Sigmoid colon (tissue), 7 donors: ENCODE data around the gene PPP2R2B. TPM values are rescaled to one million over a fixed set of nuclear protein-coding genes. Genes with fewer than 3 reads are reported as not detected.

Source experiments
- DNase-seq: peaks from one replicate; pipeline ENCODE4 v3.0.0-alpha.2; 2019
- H3K27ac ChIP-seq, 4 donors: fragments of 200-600 bp; sonication (generic); one replicate each; pipeline ENCODE4 v1.5.1; 2016 to 2019; ENCODE audit warnings: mild to moderate bottlenecking in 1 of 4
- H3K27me3 ChIP-seq, 3 donors: fragments of 200-600 bp; sonication (generic); one replicate each; pipeline ENCODE4 v1.5.1; 2019; ENCODE audit warnings: mild to moderate bottlenecking in 1 of 3
- H3K36me3 ChIP-seq, 4 donors: fragments of 200-600 bp; sonication (generic); one replicate each; pipeline ENCODE4 v1.5.1; 2016 to 2019
- H3K4me1 ChIP-seq, 4 donors: fragments of 200-600 bp; sonication (generic); one replicate each; pipeline ENCODE4 v1.5.1; 2017 to 2019
- H3K4me3 ChIP-seq, 4 donors: fragments of 200-600 bp; sonication (generic); one replicate each; pipeline ENCODE4 v1.5.1; 2017 to 2019; ENCODE audit warnings: mild to moderate bottlenecking in 2 of 4, moderate library complexity in 1 of 4
- H3K9me3 ChIP-seq, 4 donors: fragments of 200-600 bp in 3 of 4; sonication (generic) in 3 of 4; one replicate each; pipeline versions ENCODE4 v1.5.1 to v1.6.1; 2013 to 2019
- EP300 ChIP-seq, 4 donors: sonication (generic); formaldehyde crosslinking; IDR thresholded peaks; one replicate each; pipeline ENCODE4 v1.6.1; 2017; ENCODE audit warnings: antibody characterized with exemption in 4 of 4
- POLR2A ChIP-seq, 2 donors: fragments of 450-650 bp; IDR thresholded peaks; one replicate each; pipeline ENCODE4 v1.6.1; 2016; ENCODE audit warnings: antibody characterized with exemption in 2 of 2, mild to moderate bottlenecking in 2 of 2, moderate library complexity in 2 of 2
- POLR2AphosphoS5 ChIP-seq, 4 donors: sonication (generic); formaldehyde crosslinking; IDR thresholded peaks; one replicate each; pipeline ENCODE4 v1.6.1; 2017; ENCODE audit warnings: antibody characterized with exemption in 4 of 4
- WGBS, 2 donors: extraction: QIAGEN DNeasy Blood & Tissue Kit; methylation state at CpG; one replicate each; pipeline ENCODE4 v1.1.7; 2013; 5-methylcytosine and 5-hydroxymethylcytosine counted together
- intact Hi-C: fragments of 100-400 bp; cut with DNase I; formaldehyde crosslinking; loops from one replicate; pipeline ENCODE4 v1.15.1; 2023
- polyA plus RNA-seq, 3 donors: library from polyadenylated mRNA; stranded (reverse); fragments of 200-250 nt; gene quantifications; one replicate each; pipeline ENCODE4 v1.2.3, GENCODE V29; 2013
- total RNA-seq, 4 donors: library from RNA; depleted of rRNA; stranded (reverse); fragments of >200 nt; gene quantifications; one replicate each; pipeline ENCODE4 v1.1.0, GENCODE V29; 2016
- TF ChIP-seq, protein P1 (sequence below), 4 experiments: fragments of 450-650 bp in 3 of 4; fragments of 200-600 bp in 1 of 4; IDR thresholded peaks; one replicate each; pipeline ENCODE4 v1.5.1; 2016 to 2019; ENCODE audit warnings: antibody characterized with exemption in 4 of 4, mild to moderate bottlenecking in 3 of 4, moderate library complexity in 2 of 4
- donor health status: healthy with polysubstance abuse.
- donor health status: Bipolar disorder and iron deficiency.
- donor health status: healthy.

PPP2R2B gene
- total and polyA plus RNA-seq, 7 donors = 0.60 to 19.6 (median 7.4) TPM; not detected in 1

DNA sequence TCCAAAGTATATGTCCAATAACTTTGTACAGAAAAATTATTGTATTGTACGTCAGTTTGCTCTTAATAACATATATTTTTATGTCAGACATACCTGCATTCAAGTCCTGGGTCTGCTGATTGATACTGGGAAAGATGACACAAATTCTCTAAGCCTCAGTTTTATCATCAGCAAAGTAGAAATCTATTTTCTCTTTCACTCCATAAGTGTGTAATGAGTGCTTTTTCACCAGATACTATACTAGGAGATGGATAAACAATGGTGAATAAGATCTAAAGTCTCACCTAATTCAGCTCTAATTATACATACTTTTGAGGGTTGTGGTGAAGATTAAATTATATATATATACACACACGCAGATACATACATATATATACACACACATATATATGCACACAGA is 12.3 kb downstream of the PPP2R2B start:
- H3K36me3 ChIP-seq = no peaks in the 10 kb centered on the region
- 84 to 86% methylated on average over 2 of the region's 2 CpGs for WGBS, 2 donors
- TF ChIP-seq POLR2A (IDR thresholded peaks at IDR 0.05) (no peak), POLR2AphosphoS5 (IDR thresholded peaks at IDR 0.05) (no peak), EP300 (IDR thresholded peaks at IDR 0.05) (no peak)
- TF ChIP-seq, protein P1, sequence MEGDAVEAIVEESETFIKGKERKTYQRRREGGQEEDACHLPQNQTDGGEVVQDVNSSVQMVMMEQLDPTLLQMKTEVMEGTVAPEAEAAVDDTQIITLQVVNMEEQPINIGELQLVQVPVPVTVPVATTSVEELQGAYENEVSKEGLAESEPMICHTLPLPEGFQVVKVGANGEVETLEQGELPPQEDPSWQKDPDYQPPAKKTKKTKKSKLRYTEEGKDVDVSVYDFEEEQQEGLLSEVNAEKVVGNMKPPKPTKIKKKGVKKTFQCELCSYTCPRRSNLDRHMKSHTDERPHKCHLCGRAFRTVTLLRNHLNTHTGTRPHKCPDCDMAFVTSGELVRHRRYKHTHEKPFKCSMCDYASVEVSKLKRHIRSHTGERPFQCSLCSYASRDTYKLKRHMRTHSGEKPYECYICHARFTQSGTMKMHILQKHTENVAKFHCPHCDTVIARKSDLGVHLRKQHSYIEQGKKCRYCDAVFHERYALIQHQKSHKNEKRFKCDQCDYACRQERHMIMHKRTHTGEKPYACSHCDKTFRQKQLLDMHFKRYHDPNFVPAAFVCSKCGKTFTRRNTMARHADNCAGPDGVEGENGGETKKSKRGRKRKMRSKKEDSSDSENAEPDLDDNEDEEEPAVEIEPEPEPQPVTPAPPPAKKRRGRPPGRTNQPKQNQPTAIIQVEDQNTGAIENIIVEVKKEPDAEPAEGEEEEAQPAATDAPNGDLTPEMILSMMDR (IDR thresholded peaks at IDR 0.05) = no peak
- no peaks in the 10 kb centered on the region for H3K4me1 ChIP-seq
- DNase-seq = no peak
- H3K4me3 ChIP-seq = no peak overlapping the region
- H3K27me3 ChIP-seq = no peaks in the 10 kb centered on the region
- H3K9me3 ChIP-seq = no peaks in the 10 kb centered on the region
- intact Hi-C loops = no loop called here
- H3K27ac ChIP-seq = no peak overlapping the region

DNA sequence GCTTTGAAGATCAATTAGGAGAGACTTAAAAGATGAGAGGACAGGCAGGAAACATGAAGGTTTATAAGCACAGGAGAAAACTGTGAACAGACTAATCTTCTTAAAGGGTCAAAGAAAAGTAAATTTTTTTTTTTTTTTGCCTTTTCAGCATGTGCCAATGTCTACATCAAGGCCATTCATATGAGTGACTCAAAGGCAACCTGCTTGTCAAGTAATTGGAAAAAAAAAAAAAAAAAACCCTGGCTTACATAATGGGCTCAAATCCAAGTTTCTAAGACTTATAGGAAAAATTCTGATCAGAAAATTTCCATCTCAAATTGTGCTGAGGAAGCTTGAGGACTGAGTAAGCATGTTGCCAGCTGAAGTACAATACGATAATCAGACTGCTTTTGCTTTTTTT is 15.9 kb downstream of the PPP2R2B start:
- intact Hi-C loops = no loop called here
- Histone ChIP-seq H3K9me3 (no peaks in the 10 kb centered on the region), H3K27ac (no peak overlapping the region), H3K4me1 (no peaks in the 10 kb centered on the region), H3K4me3 (no peak overlapping the region), H3K36me3 (no peaks in the 10 kb centered on the region), H3K27me3 (no peaks in the 10 kb centered on the region)
- 79 to 91% methylated on average over 1 of the region's 1 CpG for WGBS, 2 donors
- TF ChIP-seq EP300 (IDR thresholded peaks at IDR 0.05) (no peak), POLR2AphosphoS5 (IDR thresholded peaks at IDR 0.05) (no peak), POLR2A (IDR thresholded peaks at IDR 0.05) (no peak)
- TF ChIP-seq, protein P1 (IDR thresholded peaks at IDR 0.05) = no peak
- DNase-seq = no peak

DNA sequence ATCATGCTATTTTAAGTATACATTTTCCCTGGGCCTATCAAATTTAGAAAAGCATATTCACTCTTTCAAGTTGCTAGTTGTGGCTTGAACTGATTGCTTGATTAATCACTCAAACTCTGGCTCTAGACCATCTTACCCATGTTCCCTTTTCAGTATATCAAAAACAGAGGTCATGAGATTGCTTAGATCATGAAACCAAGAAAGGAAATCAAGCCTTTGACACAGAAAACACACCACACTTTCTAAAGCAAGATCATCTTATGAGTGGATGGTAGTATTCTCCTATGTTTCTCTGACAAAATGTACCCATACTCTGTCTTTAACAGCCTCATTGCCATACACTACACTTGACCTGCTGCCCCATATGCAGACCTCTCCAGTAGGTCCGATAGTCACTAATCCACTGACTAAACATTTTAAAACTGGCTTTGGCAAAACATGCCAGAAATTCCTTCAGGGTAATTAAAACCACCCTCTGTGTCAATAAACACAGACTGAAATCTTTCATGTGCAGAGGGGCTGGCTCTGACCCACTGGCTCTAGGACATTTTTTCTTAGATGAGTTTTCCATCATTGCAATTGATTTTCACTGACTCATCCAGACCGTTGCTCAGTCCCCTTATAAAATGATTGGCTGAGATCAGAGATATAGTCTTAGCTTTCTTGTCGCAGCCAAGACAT is 18.2 kb downstream of the PPP2R2B start:
- no peak for DNase-seq
- no peaks in the 10 kb centered on the region for H3K36me3 ChIP-seq
- no peaks in the 10 kb centered on the region for H3K4me1 ChIP-seq
- no peaks in the 10 kb centered on the region for H3K9me3 ChIP-seq
- no peaks in the 10 kb centered on the region for H3K27me3 ChIP-seq
- intact Hi-C loops = no loop called here
- H3K4me3 ChIP-seq = no peak overlapping the region
- H3K27ac ChIP-seq = no peak overlapping the region
- 11 to 35% methylated on average over 3 of the region's 3 CpGs for whole genome bisulfite sequencing, 2 donors
- TF ChIP-seq POLR2AphosphoS5 (IDR thresholded peaks at IDR 0.05) (no peak), POLR2A (IDR thresholded peaks at IDR 0.05) (no peak), EP300 (IDR thresholded peaks at IDR 0.05) (no peak)
- TF ChIP-seq, protein P1 (IDR thresholded peaks at IDR 0.05) = no peak

DNA sequence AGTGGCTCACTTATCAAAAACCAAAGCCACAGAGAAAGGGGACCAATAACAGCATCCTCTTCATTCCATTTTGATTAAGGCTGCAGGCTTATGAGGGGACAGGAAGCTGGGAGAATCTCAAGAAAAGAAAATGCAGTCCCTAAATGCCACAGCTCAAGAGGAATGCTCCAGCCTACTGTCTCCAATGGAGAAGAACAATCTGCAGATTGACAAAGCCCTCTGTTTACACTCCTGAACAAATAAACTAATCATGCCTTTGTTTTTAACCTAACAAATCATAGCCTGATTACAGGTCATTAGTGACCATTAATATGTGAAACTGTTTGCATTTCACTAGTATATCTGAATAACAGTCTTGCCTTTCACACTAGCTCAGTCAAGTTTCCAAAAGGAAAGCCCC is 26.5 kb downstream of the PPP2R2B start:
- Histone ChIP-seq H3K4me3 (no peak overlapping the region), H3K9me3 (no peaks in the 10 kb centered on the region), H3K27ac (no peak overlapping the region), H3K4me1 (no peaks in the 10 kb centered on the region), H3K36me3 (no peaks in the 10 kb centered on the region), H3K27me3 (no peaks in the 10 kb centered on the region)
- intact Hi-C loops = no loop called here
- TF ChIP-seq POLR2A (IDR thresholded peaks at IDR 0.05) (no peak), POLR2AphosphoS5 (IDR thresholded peaks at IDR 0.05) (no peak)
- DNase-seq = no peak

DNA sequence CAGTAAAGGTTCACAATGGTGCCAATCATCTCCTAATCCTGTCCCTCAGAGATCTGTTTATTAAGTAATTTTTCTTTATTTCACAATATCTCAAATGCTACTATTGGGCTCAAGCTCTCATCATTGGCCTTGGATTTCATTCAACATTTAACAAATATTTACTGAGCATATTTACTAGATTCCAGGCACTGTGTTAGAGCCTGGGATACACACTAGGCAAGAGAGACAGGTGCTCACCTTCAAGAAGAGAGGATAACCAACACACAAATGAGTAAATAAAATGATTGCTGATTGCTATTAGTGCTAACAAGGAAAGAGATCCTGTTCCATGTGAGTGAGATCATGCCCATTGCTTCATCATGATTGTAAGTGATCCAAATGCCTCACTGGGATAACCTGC is 27.4 kb downstream of the PPP2R2B start:
- TF ChIP-seq EP300 (IDR thresholded peaks at IDR 0.05) = no peak
- no peak for TF ChIP-seq POLR2AphosphoS5 (IDR thresholded peaks at IDR 0.05)
- TF ChIP-seq POLR2A (IDR thresholded peaks at IDR 0.05) = no peak
- TF ChIP-seq, protein P1 (IDR thresholded peaks at IDR 0.05) = no peak

More for the DNA sequence above, 27.4 kb downstream of the PPP2R2B start:
- Histone ChIP-seq H3K4me1 (no peaks in the 10 kb centered on the region), H3K36me3 (no peaks in the 10 kb centered on the region), H3K27me3 (no peaks in the 10 kb centered on the region), H3K27ac (no peak overlapping the region), H3K4me3 (no peak overlapping the region), H3K9me3 (no peaks in the 10 kb centered on the region)
- intact Hi-C loops = no loop called here
- no peak for DNase-seq
